Tibial nerve (tissue), 4 donors: ENCODE measurements around the gene KCNK17. TPM values are rescaled to one million over a fixed set of nuclear protein-coding genes. Genes with fewer than 3 reads are reported as not detected.

Experiments used
- DNase-seq, 2 donors: peaks; one replicate each; pipeline ENCODE4 v3.0.0-alpha.2; 2019; ENCODE audit warnings: low spot score in 2 of 2
- H3K27ac ChIP-seq, 4 donors: fragments of 200-600 bp; sonication (generic) in 3 of 4; one replicate each; pipeline ENCODE4 v1.5.1; 2017 to 2019; ENCODE audit warnings: mild to moderate bottlenecking in 1 of 4
- H3K27me3 ChIP-seq, 2 donors: fragments of 200-600 bp; sonication (generic) in 1 of 2; one replicate each; pipeline versions ENCODE4 v1.5.1 to v1.6.0; 2017 to 2019
- H3K36me3 ChIP-seq, 3 donors: fragments of 200-600 bp; sonication (generic); one replicate each; pipeline ENCODE4 v1.5.1; 2018 to 2019
- H3K4me1 ChIP-seq, 4 donors: fragments of 200-600 bp; sonication (generic) in 3 of 4; one replicate each; pipeline ENCODE4 v1.5.1; 2017 to 2019
- H3K4me3 ChIP-seq, 4 donors: fragments of 200-600 bp; sonication (generic) in 3 of 4; one replicate each; pipeline ENCODE4 v1.5.1; 2017 to 2019; ENCODE audit warnings: mild to moderate bottlenecking in 1 of 4, moderate library complexity in 1 of 4
- H3K9me3 ChIP-seq, 4 donors: fragments of 200-600 bp; sonication (generic) in 3 of 4; one replicate each; pipeline ENCODE4 v1.5.1; 2017 to 2019
- CTCF ChIP-seq, 5 experiments: fragments of 200-600 bp in 3 of 5; fragments of 450-650 bp in 2 of 5; sonication (generic) in 3 of 5; IDR thresholded peaks; one replicate each; pipeline ENCODE4 v1.5.1; 2016 to 2019; ENCODE audit warnings: antibody characterized with exemption in 5 of 5, mild to moderate bottlenecking in 3 of 5, moderate library complexity in 2 of 5
- EP300 ChIP-seq, 2 donors: sonication (generic); formaldehyde crosslinking; IDR thresholded peaks; one replicate each; pipeline ENCODE4 v1.6.1; 2017; ENCODE audit warnings: antibody characterized with exemption in 2 of 2, mild to moderate bottlenecking in 1 of 2
- POLR2A ChIP-seq, 2 donors: fragments of 450-650 bp; IDR thresholded peaks; one replicate each; pipeline ENCODE4 v1.6.1; 2017; ENCODE audit warnings: antibody characterized with exemption in 2 of 2, mild to moderate bottlenecking in 2 of 2, moderate library complexity in 2 of 2
- WGBS, 2 donors: methylation state at CpG; one replicate each; pipeline ENCODE4 v1.1.5; 2018; 5-methylcytosine and 5-hydroxymethylcytosine counted together
- total RNA-seq, 4 donors: library from RNA; depleted of rRNA; stranded (reverse); fragments of >200 nt; gene quantifications; one replicate each; pipeline ENCODE4 v1.1.0, GENCODE V29; 2016

The KCNK17 gene
- total RNA-seq: 1 to 10 TPM in 2 of 4 donors, not detected in 2; 1.1 to 1.7 TPM

GRCh38 chr6:39314273-39314795 lies at the start of gene KCNK17:
Gene KCNK17, minus strand, starts transcription at chr6:39314419. Its CDS starts 99 bp downstream, at chr6:39314320.
- no peak for TF ChIP-seq CTCF (IDR thresholded peaks at IDR 0.05)
- no peak for TF ChIP-seq EP300 (IDR thresholded peaks at IDR 0.05)
- TF ChIP-seq POLR2A (IDR thresholded peaks at IDR 0.05): no peak
- Histone ChIP-seq H3K27me3 (peaks cover 0 to 47% of the 10 kb centered on the region in 2 donors), H3K4me1 (peaks cover 0 to 17% (median 11%) of the 10 kb centered on the region in 4 donors), H3K4me3 (peak within 1 kb of the TSS in 3 of 4 donors; percentile 19 to 45 (median 20)), H3K36me3 (no peaks in the 10 kb centered on the region), H3K9me3 (no peaks in the 10 kb centered on the region), H3K27ac (no peak within 1 kb of the TSS)
- 12 to 17% methylated on average over 21 to 27 of the region's 28 CpGs for WGBS, 2 donors
- no peak for DNase-seq

GRCh38 chr6:39363280-39363679 lies 49.1 kb upstream of the KCNK17 start:
- DNase-seq: no peak
- TF ChIP-seq CTCF (IDR thresholded peaks at IDR 0.05) (no peak), EP300 (IDR thresholded peaks at IDR 0.05) (no peak), POLR2A (IDR thresholded peaks at IDR 0.05) (no peak)
- 90 to 91% methylated on average over 7 to 8 of the region's 8 CpGs for WGBS, 2 donors

GRCh38 chr6:39362487-39362865 lies 48.3 kb upstream of the KCNK17 start:
- Histone ChIP-seq H3K36me3 (no peaks in the 10 kb centered on the region), H3K9me3 (no peaks in the 10 kb centered on the region), H3K27ac (no peak overlapping the region), H3K4me1 (peaks cover 0 to 10% (median 0%) of the 10 kb centered on the region in 4 donors), H3K27me3 (no peaks in the 10 kb centered on the region), H3K4me3 (no peak overlapping the region)
- 30 to 43% methylated on average over 3 of the region's 3 CpGs for WGBS, 2 donors
- TF ChIP-seq POLR2A (IDR thresholded peaks at IDR 0.05) (no peak), CTCF (IDR thresholded peaks at IDR 0.05) (no peak), EP300 (IDR thresholded peaks at IDR 0.05) (no peak)
- DNase-seq: no peak

More at GRCh38 chr6:39363280-39363679, 49.1 kb upstream of the KCNK17 start:
- Histone ChIP-seq H3K4me3 (no peak overlapping the region), H3K36me3 (no peaks in the 10 kb centered on the region), H3K27ac (no peak overlapping the region), H3K9me3 (no peaks in the 10 kb centered on the region), H3K27me3 (no peaks in the 10 kb centered on the region), H3K4me1 (peaks cover 0 to 10% (median 0%) of the 10 kb centered on the region in 4 donors)

GRCh38 chr6:39361657-39362486 lies 47.7 kb upstream of the KCNK17 start:
- Histone ChIP-seq H3K36me3 (no peaks in the 10 kb centered on the region), H3K27ac (no peak overlapping the region), H3K4me3 (no peak overlapping the region), H3K9me3 (no peaks in the 10 kb centered on the region), H3K27me3 (no peaks in the 10 kb centered on the region), H3K4me1 (peaks cover 0 to 10% (median 0%) of the 10 kb centered on the region in 4 donors)
- DNase-seq: peak; percentile 43 to 51
- TF ChIP-seq CTCF (IDR thresholded peaks at IDR 0.05): peak; percentile 74 to 85 (median 81)
- no peak for TF ChIP-seq POLR2A (IDR thresholded peaks at IDR 0.05)
- WGBS, 2 donors: 31 to 34% methylated on average over 18 to 21 of the region's 21 CpGs

GRCh38 chr6:39360378-39360777 lies 46.2 kb upstream of the KCNK17 start:
- WGBS, 2 donors: 80 to 85% methylated on average over 9 of the region's 9 CpGs
- Histone ChIP-seq H3K27me3 (no peaks in the 10 kb centered on the region), H3K27ac (no peak overlapping the region), H3K9me3 (no peaks in the 10 kb centered on the region), H3K4me3 (no peak overlapping the region), H3K4me1 (peaks cover 0 to 10% (median 0%) of the 10 kb centered on the region in 4 donors), H3K36me3 (no peaks in the 10 kb centered on the region)
- no peak for TF ChIP-seq CTCF (IDR thresholded peaks at IDR 0.05)
- no peak for TF ChIP-seq POLR2A (IDR thresholded peaks at IDR 0.05)
- TF ChIP-seq EP300 (IDR thresholded peaks at IDR 0.05): no peak
- no peak for DNase-seq
